Activated T-helper 1 cell treated with anti-CD3 and anti-CD28 coated beads, Interleukin-12 subunit alpha, Interleukin-12 subunit beta, Interleukin-2, Interleukin-4 antibody, amounts not matched to agents 30 ng/mL and 10 ng/mL and 1 ng/mL, durations not matched to agents 14 hours and 24 hours and 36 hours (primary cell): ENCODE measurements around the gene SSBP3. TPM values are rescaled to one million over a fixed set of nuclear protein-coding genes. Genes with fewer than 3 reads are reported as not detected.

Source experiments
- DNase-seq: peaks from one replicate; pipeline ENCODE4 v3.0.0; 2021; ENCODE audit warnings: low spot score
- H3K27ac Mint-ChIP-seq: one replicate; pipeline ENCODE4 v1.8.0; 2021; ENCODE audit warnings: mild to moderate bottlenecking, mixed read lengths
- H3K27me3 Mint-ChIP-seq: one replicate; pipeline ENCODE4 v1.8.0; 2022; ENCODE audit warnings: mild to moderate bottlenecking, moderate library complexity, mixed read lengths; ENCODE audit not compliant: insufficient read depth
- H3K36me3 Mint-ChIP-seq: one replicate; pipeline ENCODE4 v1.8.0; 2021; ENCODE audit warnings: low read depth, mixed read lengths
- H3K4me1 Mint-ChIP-seq: one replicate; pipeline ENCODE4 v1.8.0; 2021; ENCODE audit warnings: low read depth, mixed read lengths
- H3K4me3 Mint-ChIP-seq: one replicate; pipeline ENCODE4 v1.8.0; 2021; ENCODE audit warnings: mild to moderate bottlenecking, moderate library complexity, mixed read lengths
- H3K9me3 Mint-ChIP-seq: one replicate; pipeline ENCODE4 v1.8.0; 2021; ENCODE audit warnings: mixed read lengths
- intact Hi-C: fragments of 100-400 bp; cut with micrococcal nuclease; formaldehyde crosslinking; loops from one replicate; pipeline ENCODE4 v1.15.1; 2024
- total RNA-seq: library from RNA; stranded (reverse); gene quantifications from 2 replicates; pipeline ENCODE4 v1.2.3, GENCODE V29; 2022

The SSBP3 gene
- total RNA-seq, 1 donor from 2014 or later: 98.0 TPM

DNA sequence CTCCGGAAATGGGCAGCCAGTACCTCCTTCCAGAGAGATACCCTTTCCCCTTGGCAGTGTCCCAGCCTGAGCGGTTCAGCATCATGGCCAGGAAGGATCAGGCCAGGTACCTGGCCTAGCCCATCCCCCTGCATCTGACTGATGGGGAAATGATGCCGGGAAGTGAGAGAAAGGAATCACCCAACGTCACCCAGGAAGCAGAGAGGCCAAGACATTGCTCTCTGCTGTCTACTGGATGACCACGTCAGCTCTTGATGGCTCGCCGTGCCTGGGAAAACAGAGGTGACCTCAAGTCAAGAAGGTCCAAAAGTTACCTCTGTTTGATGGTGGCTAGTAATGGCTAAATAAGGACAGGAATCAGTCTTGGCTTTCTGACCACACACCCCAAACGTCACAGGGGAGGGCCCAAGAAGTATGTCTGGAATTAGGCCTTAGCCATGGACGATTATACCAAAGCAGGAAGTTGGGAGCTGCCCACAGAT, 127.2 kb downstream of the SSBP3 start:
- intact Hi-C loops: no loop called here
- peak overlapping the region; percentile 44 for H3K27ac Mint-ChIP-seq

DNA sequence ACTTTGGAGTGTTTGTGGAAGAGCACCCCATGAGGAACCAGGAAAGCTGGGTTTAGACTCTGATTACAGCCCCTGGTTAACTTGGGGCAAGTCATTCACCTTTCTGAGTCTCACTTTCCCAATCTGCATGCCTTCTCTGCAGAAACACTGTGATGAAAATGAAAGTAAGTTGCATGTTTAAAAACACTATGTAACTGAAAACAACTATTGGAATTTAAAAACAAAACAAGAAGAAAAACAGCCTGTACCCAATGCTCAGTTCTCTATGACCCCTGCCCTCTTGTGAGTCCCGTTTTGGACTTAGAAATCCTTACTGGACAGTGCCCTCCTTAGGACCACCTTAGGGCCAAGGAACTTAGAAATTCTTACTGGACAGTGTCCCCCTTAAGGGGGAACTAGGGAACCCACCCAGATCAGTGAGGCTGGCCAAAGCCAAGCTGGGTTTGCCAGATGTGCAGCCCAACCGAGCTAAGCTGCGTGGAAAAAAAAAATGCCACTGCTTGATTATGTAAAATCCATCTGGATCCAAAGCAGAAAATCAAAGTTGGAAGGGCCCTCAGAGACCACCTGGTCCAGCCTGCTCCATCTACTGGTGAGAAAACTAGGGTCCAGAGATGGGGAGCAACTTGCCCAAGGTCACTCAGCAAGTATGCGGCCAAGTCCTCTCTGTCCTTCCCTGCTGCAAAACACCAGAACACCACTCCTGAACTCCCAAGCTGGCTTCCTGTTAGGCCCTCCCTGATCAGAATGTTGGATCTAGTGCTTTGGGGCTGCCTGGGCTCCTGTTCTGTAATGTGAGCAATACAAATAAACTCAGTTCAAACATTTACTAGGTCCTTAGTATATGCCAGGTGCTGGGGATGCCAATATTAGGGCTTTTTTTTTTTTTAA, 128.5 kb downstream of the SSBP3 start:
- no peak for DNase-seq
- no peaks in the 10 kb centered on the region for H3K9me3 Mint-ChIP-seq
- H3K4me3 Mint-ChIP-seq: peak overlapping the region; percentile 72
- H3K36me3 Mint-ChIP-seq: peaks cover 21% of the 10 kb centered on the region
- peak overlapping the region; percentile 95 for H3K27ac Mint-ChIP-seq
- intact Hi-C loops: loop anchor here (1.0 to 2.0 kb wide), 2 partner anchors 8 to 211 kb away; no protein-coding TSS in a partner anchor
- peaks cover 65% of the 10 kb centered on the region for H3K4me1 Mint-ChIP-seq
- no peaks in the 10 kb centered on the region for H3K27me3 Mint-ChIP-seq

More for the DNA sequence above, 127.2 kb downstream of the SSBP3 start:
- peaks cover 23% of the 10 kb centered on the region for H3K36me3 Mint-ChIP-seq
- H3K4me3 Mint-ChIP-seq: no peak overlapping the region
- H3K9me3 Mint-ChIP-seq: no peaks in the 10 kb centered on the region
- DNase-seq: no peak
- no peaks in the 10 kb centered on the region for H3K27me3 Mint-ChIP-seq
- H3K4me1 Mint-ChIP-seq: peaks cover 78% of the 10 kb centered on the region

DNA sequence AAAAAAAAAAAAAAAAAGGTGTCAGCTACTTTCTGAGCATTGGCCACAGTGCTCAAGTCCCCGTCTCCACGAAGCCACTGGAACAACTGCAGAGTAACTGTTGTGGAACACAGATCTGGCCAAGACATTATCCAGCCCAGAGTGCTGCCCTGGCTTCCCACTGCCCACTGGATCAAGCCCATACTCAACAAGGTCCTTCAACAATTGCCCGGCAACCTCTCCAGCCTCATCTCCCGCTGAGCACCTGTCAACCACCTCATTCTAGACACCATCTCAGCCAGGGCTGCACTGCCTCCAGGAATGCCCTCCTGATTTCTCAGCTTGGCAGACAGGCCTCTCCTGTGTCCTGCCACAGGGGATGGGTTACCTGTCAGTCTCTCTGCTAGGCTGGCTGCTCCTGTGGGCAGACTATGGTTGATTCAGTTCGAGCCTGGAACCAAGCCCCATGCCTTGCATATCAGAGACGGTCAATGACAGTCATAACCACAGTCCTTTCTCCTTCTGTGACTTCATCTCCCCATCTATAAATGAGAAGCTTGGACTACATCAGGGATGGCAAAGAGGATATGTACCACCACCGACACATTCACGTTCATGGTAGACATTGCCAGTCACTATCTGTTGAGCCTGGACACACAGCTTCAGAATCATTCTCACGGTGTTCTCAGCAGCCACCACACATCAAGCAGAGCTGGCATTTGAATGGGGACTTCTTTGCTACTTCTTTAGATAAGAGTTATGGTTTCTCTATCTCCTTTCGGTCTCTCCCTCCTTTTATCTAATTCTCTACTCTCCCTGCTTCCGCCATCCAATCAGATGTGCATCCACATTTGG, 129.4 kb downstream of the SSBP3 start:
- no peak for DNase-seq
- Mint-ChIP-seq H3K27ac (peak overlapping the region; percentile 95), H3K9me3 (no peaks in the 10 kb centered on the region), H3K36me3 (peaks cover 21% of the 10 kb centered on the region), H3K4me1 (peaks cover 57% of the 10 kb centered on the region), H3K4me3 (peak overlapping the region; percentile 72), H3K27me3 (no peaks in the 10 kb centered on the region)
- intact Hi-C loops: loop anchor here (1.0 to 2.0 kb wide), 2 partner anchors 8 to 212 kb away; no protein-coding TSS in a partner anchor

DNA sequence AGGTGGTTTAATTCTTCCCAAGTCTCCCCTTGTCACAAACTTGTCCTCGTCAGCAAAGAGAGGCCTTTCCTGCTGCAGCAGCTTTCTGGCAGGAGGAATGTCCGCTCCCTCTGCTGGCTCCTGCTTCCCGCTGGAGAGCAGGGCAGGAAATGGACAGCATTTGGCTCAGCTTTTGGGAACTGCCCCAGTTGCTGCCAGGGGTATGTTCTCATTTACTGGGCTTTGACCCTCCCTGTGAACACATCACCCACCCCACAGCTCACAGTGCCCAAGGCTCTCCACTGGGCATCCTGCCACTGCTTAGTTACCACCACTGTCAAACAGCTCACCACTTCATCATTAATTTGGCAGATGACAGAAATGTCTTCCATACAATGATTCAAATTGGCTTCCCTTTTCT, 130.8 kb downstream of the SSBP3 start:
- H3K27ac Mint-ChIP-seq: peak overlapping the region; percentile 34
- H3K9me3 Mint-ChIP-seq: no peaks in the 10 kb centered on the region
- no peaks in the 10 kb centered on the region for H3K27me3 Mint-ChIP-seq
- intact Hi-C loops: no loop called here
- DNase-seq: no peak
- H3K4me1 Mint-ChIP-seq: peaks cover 51% of the 10 kb centered on the region
- H3K36me3 Mint-ChIP-seq: peaks cover 18% of the 10 kb centered on the region
- H3K4me3 Mint-ChIP-seq: no peak overlapping the region

DNA sequence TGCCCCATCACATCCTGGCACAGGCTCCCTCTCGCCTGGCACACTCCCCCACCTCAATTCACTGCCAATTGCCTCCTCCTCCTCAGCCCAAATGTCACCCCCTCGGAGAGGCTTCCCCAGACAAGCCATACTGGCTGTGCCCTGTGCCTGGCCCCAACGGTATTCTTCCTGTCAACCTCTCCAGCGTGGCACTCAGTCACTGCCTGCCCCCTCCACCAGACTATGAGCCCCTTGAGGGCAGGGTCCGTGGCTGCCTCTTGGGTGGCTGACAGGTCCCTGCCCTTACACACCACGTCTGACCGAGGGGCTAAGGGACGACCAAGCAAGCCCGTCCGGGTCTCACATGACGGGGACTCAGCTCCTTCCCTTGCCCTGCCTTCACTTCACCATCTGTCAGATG, 131.3 kb downstream of the SSBP3 start:
- H3K9me3 Mint-ChIP-seq: no peaks in the 10 kb centered on the region
- peaks cover 14% of the 10 kb centered on the region for H3K36me3 Mint-ChIP-seq
- intact Hi-C loops: no loop called here
- H3K4me1 Mint-ChIP-seq: peaks cover 50% of the 10 kb centered on the region
- H3K27me3 Mint-ChIP-seq: no peaks in the 10 kb centered on the region
- DNase-seq: no peak
- H3K4me3 Mint-ChIP-seq: no peak overlapping the region
- H3K27ac Mint-ChIP-seq: peak overlapping the region; percentile 9

DNA sequence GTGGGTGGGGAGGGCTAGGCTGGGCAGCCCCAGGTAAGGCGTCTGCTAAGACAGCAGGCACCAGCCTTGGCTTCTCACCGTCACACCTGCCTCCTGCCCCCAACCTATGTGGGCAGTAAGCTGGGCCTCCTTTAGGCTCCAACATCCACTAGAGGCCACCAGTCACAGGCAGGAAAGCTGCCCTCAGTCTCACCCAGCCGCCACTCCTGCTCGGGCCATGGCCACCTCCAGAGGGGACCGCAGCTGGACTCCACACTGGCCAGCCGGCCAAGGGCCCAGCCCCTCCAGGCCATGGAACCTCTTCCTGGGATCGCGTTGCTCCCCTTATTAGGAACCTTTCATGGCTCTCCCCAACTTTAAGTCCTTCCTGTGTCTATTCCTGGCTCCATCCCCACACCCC, 131.7 kb downstream of the SSBP3 start:
- Mint-ChIP-seq H3K27me3 (no peaks in the 10 kb centered on the region), H3K4me1 (peaks cover 49% of the 10 kb centered on the region), H3K36me3 (peaks cover 11% of the 10 kb centered on the region), H3K4me3 (no peak overlapping the region), H3K27ac (no peak overlapping the region), H3K9me3 (no peaks in the 10 kb centered on the region)
- no peak for DNase-seq
- intact Hi-C loops: no loop called here

DNA sequence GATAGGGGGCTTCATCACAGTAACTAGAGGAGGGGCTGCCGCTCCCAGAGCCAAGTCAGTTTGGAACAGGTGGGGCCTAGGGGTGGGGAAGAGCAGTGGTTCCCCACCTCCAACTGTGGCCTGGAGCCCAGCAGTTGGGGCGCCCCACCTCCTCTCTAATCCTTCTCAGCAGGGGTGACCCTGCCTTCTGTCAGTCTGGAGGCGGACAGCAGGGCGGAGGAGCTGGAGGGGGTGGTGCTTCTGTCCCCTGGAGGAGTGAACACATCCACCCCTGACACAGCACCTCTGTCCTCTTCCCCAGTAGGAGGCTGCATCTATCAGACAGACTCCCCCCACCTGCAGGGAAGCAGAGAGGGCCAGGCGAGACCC, 132.4 kb downstream of the SSBP3 start:
- peaks cover 49% of the 10 kb centered on the region for H3K4me1 Mint-ChIP-seq

DNA sequence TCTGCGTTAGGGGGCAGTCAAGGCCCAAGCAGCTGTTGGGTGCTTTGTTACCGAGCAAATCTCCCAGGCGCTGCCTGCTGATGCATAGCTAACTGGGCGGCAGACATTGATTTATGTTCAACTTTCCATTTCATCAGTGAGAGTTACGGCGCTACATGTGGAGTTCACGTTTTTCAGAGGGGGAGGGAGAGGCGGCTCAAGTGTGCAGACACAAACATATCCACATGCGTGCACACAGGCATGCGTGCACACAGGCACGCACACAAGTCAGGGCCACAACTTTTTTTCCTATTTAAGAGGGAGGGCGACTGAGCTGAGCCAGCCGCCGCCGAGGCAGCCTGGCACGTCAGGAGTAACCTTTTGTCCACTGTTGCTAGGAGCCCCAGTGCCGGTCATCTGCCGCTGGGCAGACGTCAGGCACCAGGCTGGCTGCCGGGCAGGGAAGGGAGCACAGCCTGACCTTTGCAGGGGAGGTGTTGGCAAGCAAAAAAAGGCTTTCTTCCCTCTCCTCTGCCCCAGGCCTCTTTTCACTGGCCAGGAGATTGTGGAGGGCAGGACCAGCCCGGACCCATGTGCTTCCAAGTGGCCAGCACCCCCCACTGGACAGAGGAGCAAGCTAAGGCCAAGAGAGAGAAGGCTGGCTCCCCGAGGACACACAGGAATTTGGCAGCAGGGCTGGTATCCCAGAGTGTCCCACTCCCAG, 133.0 kb downstream of the SSBP3 start:
- no peaks in the 10 kb centered on the region for H3K27me3 Mint-ChIP-seq
- H3K9me3 Mint-ChIP-seq: no peaks in the 10 kb centered on the region
- peaks cover 51% of the 10 kb centered on the region for H3K4me1 Mint-ChIP-seq
- peak overlapping the region; percentile 40 for H3K27ac Mint-ChIP-seq
- peaks cover 11% of the 10 kb centered on the region for H3K36me3 Mint-ChIP-seq
- intact Hi-C loops: no loop called here
- DNase-seq: no peak
- H3K4me3 Mint-ChIP-seq: no peak overlapping the region

More for the DNA sequence above, 132.4 kb downstream of the SSBP3 start:
- peaks cover 11% of the 10 kb centered on the region for H3K36me3 Mint-ChIP-seq
- H3K9me3 Mint-ChIP-seq: no peaks in the 10 kb centered on the region
- H3K27ac Mint-ChIP-seq: no peak overlapping the region
- DNase-seq: no peak
- intact Hi-C loops: no loop called here
- no peak overlapping the region for H3K4me3 Mint-ChIP-seq
- H3K27me3 Mint-ChIP-seq: no peaks in the 10 kb centered on the region

DNA sequence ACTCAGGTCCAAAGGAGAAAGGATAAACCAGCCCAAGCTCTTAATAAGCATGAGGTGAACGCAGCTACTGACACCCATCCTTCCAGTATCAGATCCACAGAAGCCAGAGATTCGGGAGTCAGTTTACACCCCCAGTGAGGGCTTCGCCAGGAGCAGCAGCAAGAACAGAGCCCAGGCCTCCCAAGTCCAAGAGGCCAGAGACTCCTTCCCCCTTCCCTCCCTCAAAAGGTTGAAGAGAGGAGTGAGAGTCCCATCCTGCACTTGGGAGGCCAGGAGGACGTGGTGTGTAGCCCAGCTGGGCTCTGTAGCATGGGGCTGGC, 133.5 kb downstream of the SSBP3 start:
- no peak overlapping the region for H3K4me3 Mint-ChIP-seq
- H3K27me3 Mint-ChIP-seq: no peaks in the 10 kb centered on the region
- H3K4me1 Mint-ChIP-seq: peaks cover 48% of the 10 kb centered on the region
- peaks cover 11% of the 10 kb centered on the region for H3K36me3 Mint-ChIP-seq
- no peaks in the 10 kb centered on the region for H3K9me3 Mint-ChIP-seq
- intact Hi-C loops: no loop called here
- H3K27ac Mint-ChIP-seq: no peak overlapping the region
- no peak for DNase-seq

DNA sequence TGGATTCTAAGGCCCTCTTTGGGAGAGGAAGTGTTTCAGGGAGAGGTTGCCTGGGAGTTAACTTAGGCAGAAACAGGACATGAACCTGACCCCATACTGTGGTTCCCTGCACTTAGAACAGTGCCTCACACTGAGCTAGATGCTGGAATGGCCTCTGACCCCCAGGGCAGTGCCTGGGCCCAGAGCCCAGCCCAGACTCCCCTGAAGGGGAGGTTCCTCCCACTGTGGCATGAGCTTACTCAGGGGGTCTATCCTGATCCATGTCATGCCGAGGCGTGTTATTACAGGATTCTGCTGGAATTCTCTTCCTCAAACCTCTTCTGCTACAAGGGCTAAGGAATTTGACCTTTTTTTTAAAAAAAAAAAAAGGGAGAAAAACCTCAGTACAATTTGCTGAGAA, 134.1 kb downstream of the SSBP3 start:
- Mint-ChIP-seq H3K4me1 (peaks cover 46% of the 10 kb centered on the region), H3K27ac (no peak overlapping the region), H3K27me3 (no peaks in the 10 kb centered on the region), H3K36me3 (peaks cover 7% of the 10 kb centered on the region), H3K9me3 (no peaks in the 10 kb centered on the region), H3K4me3 (no peak overlapping the region)
- intact Hi-C loops: no loop called here
- DNase-seq: no peak

DNA sequence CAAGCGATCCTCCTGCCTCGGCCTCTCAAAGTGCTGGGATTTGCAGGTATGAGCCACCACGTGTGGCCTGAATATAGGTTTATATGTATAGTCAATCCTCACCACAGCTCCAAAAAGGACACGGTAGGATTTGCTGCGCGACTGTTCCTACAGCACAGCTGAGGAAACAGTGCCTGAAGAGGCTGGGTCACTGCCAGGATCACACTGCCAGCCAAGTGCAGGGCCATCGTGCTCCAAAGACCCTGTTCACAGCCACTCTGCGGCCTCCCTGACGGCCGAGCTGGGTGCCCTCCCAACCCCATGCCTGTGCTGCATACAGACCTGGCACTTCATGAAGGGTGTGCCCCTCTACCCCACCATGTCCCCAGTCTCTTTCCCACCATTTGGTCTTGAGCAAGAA, 134.9 kb downstream of the SSBP3 start:
- Mint-ChIP-seq H3K27me3 (no peaks in the 10 kb centered on the region), H3K36me3 (peaks cover 3% of the 10 kb centered on the region), H3K4me1 (peaks cover 41% of the 10 kb centered on the region), H3K4me3 (no peak overlapping the region), H3K9me3 (no peaks in the 10 kb centered on the region), H3K27ac (no peak overlapping the region)
- intact Hi-C loops: no loop called here
- no peak for DNase-seq

DNA sequence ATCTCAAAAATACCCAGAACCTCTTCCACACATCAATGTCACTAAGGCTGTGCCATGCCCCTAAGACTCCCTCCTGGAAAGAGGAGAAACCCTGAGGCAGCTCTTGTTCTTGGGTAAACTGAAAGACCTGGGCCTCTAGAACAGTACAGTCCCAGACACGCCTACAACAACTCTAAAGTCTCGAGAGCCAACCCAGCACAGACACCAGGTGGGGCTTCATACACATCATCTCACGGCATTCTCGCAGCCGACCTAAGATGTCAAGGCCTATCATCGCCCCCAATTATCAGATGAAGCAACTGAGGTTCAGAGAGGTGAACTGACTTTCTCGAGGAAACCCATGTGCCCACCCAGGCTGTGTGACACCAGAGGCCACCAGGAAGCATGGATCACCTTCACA, 135.7 kb downstream of the SSBP3 start:
- Mint-ChIP-seq H3K4me1 (peaks cover 39% of the 10 kb centered on the region), H3K27ac (no peak overlapping the region), H3K4me3 (no peak overlapping the region), H3K27me3 (no peaks in the 10 kb centered on the region), H3K9me3 (no peaks in the 10 kb centered on the region), H3K36me3 (peaks cover 3% of the 10 kb centered on the region)
- no peak for DNase-seq
- intact Hi-C loops: no loop called here
